K562 (cell line): Measurements from ENCODE around the gene PIGB. TPM values are rescaled to one million over a fixed set of nuclear protein-coding genes. Genes with fewer than 3 reads are reported as not detected.

Source experiments
- ATAC-seq: fragments of 200-7000 bp; cut with Tn5 transposase; 3 replicates; pipeline ENCODE4 v1.9.1; 2020; ENCODE audit warnings: moderate library complexity
- BruUV-seq: library from RNA; stranded (reverse); fragments of 400-500 nt; replicated peaks from 2 replicates; lab custom pipeline; 2021; lab: Mats Ljungman, UMichigan
- CTCF ChIA-PET: fragments of 300-600 bp; formaldehyde crosslinking; extraction: SDS; loops from one replicate; lab custom pipeline; 2021; ENCODE audit warnings: low intra/inter-chr PET ratio; lab: Yijun Ruan, JAX
- POLR2A ChIA-PET: fragments of 300-600, 350-650 bp; sonication (Branson Sonifier 250); formaldehyde crosslinking; extraction: SDS; loops from one replicate; lab custom pipeline; 2021; ENCODE audit warnings: antibody characterized with exemption, inconsistent platforms; lab: Yijun Ruan, JAX
- DNase-seq, 4 experiments: peaks; one replicate each; pipeline versions ENCODE4 v3.0.0 to v3.0.0-alpha.2; 2011 to 2018; ENCODE audit warnings: low spot score in 3 of 4, mixed read lengths in 3 of 4; ENCODE audit errors: extremely low read depth in 1 of 4
- FAIRE-seq: peaks from 2 replicates; lab custom pipeline; 2011; peaks lifted over from hg19 to GRCh38; lab: Jason Lieb, UNC
- H2AFZ ChIP-seq: 2 replicates; pipeline ENCODE4 v1.6.0; 2011; ENCODE audit warnings: low read depth, low read length, control low read depth, inconsistent platforms
- H3K27ac ChIP-seq: fragments of 200-600 bp; 3 replicates; pipeline ENCODE4 v1.8.0; 2011; ENCODE audit warnings: low read depth, mild to moderate bottlenecking, control low read depth, inconsistent platforms, low read length, moderate library complexity, mixed read lengths; ENCODE audit errors: extremely low read depth
- H3K27me3 ChIP-seq, 2 experiments: fragments of 300-600 bp in 1 of 2; 2 replicates in 1 of 2; 3 replicates in 1 of 2; pipeline versions ENCODE4 v1.6.0 to v1.8.0; 2011; ENCODE audit warnings: inconsistent platforms in 2 of 2, low read length in 2 of 2, mild to moderate bottlenecking in 1 of 2, mixed read lengths in 1 of 2, moderate library complexity in 1 of 2; ENCODE audit not compliant: control insufficient read depth in 2 of 2, insufficient read depth in 2 of 2
- H3K36me3 ChIP-seq: fragments of 300-600 bp; 3 replicates; pipeline ENCODE4 v1.8.0; 2011; ENCODE audit warnings: mild to moderate bottlenecking, low read length, inconsistent platforms; ENCODE audit not compliant: control insufficient read depth, insufficient read depth
- H3K4me1 ChIP-seq, 2 experiments: fragments of 200-600 bp in 1 of 2; replicated peaks in 1 of 2; 2 replicates in 1 of 2; 3 replicates in 1 of 2; pipeline versions ENCODE4 v1.5.1 to v1.8.0; 2011; ENCODE audit warnings: inconsistent platforms in 2 of 2, low read length in 2 of 2, mild to moderate bottlenecking in 1 of 2, mixed read lengths in 1 of 2, moderate library complexity in 1 of 2; ENCODE audit not compliant: control insufficient read depth in 2 of 2, insufficient read depth in 2 of 2
- H3K4me2 ChIP-seq: 2 replicates; pipeline ENCODE4 v1.6.1; 2011; ENCODE audit warnings: low read length, control low read depth, inconsistent platforms, mixed read lengths; ENCODE audit not compliant: insufficient read depth
- H3K4me3 ChIP-seq: fragments of 200-600 bp; sonication (generic), shearing (Covaris generic); 2 replicates; pipeline ENCODE4 v1.5.1; 2016; ENCODE audit warnings: control low read depth, inconsistent platforms
- H3K79me2 ChIP-seq: fragments of 200-600 bp; 3 replicates; pipeline ENCODE4 v1.8.0; 2011; ENCODE audit warnings: low read length, inconsistent platforms; ENCODE audit not compliant: control insufficient read depth, insufficient read depth
- H3K9ac ChIP-seq, 2 experiments: 2 replicates each; pipeline versions ENCODE4 v1.6.0 to v1.6.1; 2011; ENCODE audit warnings: low read depth in 2 of 2, low read length in 2 of 2, control low read depth in 1 of 2, inconsistent platforms in 1 of 2, mild to moderate bottlenecking in 1 of 2, mixed read lengths in 1 of 2; ENCODE audit not compliant: insufficient read depth in 1 of 2
- H3K9me1 ChIP-seq: one replicate; pipeline ENCODE4 v1.6.0; 2011; ENCODE audit warnings: inconsistent platforms, mild to moderate bottlenecking, low read length, moderate library complexity; ENCODE audit not compliant: control insufficient read depth, insufficient read depth
- H3K9me3 ChIP-seq: replicated peaks from 2 replicates; pipeline ENCODE4 v1.5.1; 2011; ENCODE audit warnings: low read depth, low read length, inconsistent platforms; ENCODE audit not compliant: control insufficient read depth, insufficient read depth
- H4K20me1 ChIP-seq: replicated peaks from 2 replicates; pipeline ENCODE4 v1.6.1; 2011; ENCODE audit warnings: low read length, inconsistent platforms, mixed read lengths; ENCODE audit not compliant: control insufficient read depth, insufficient read depth
- CHCHD3 ChIP-seq: fragments of 250-450 bp; sonication (Bioruptor Pico); IDR thresholded peaks from 2 replicates; pipeline ENCODE4 v2.1.2; 2022; ENCODE audit warnings: mild to moderate bottlenecking
- CSDE1 ChIP-seq, 2 experiments: fragments of 450-650 bp; IDR thresholded peaks; 2 replicates each; pipeline ENCODE4 v1.6.1; 2016; ENCODE audit warnings: mild to moderate bottlenecking in 1 of 2
- ELF2 ChIP-seq: fragments of 250-450 bp; sonication (Bioruptor Pico); IDR thresholded peaks from 2 replicates; pipeline ENCODE4 v1.5.0; 2021; ENCODE audit warnings: mild to moderate bottlenecking
- HOXB6 ChIP-seq: fragments of 250-450 bp; sonication (Bioruptor Pico); IDR thresholded peaks from 2 replicates; pipeline ENCODE4 v1.5.1; 2022; ENCODE audit warnings: mild to moderate bottlenecking, borderline replicate concordance
- RFX7 ChIP-seq: fragments of 250-450 bp; sonication (Bioruptor Pico); IDR thresholded peaks from 2 replicates; pipeline ENCODE4 v1.5.1; 2021; ENCODE audit warnings: mild to moderate bottlenecking
- SAFB ChIP-seq: fragments of 200-400 bp; formaldehyde crosslinking; IDR thresholded peaks from 2 replicates; pipeline ENCODE4 v1.6.1; 2017; ENCODE audit warnings: low read depth, low read length, borderline replicate concordance
- ZNF143 ChIP-seq: sonication (generic); formaldehyde crosslinking; IDR thresholded peaks from 2 replicates; pipeline ENCODE4 v1.9.0; 2022; ENCODE audit warnings: mild to moderate bottlenecking, missing genetic modification reagents
- ZNF282 ChIP-seq: sonication (generic); formaldehyde crosslinking; IDR thresholded peaks from 2 replicates; pipeline ENCODE4 v1.8.1; 2023; ENCODE audit warnings: missing genetic modification reagents
- ZNF583 ChIP-seq: fragments of 250-450 bp; sonication (Bioruptor Pico); IDR thresholded peaks from 2 replicates; pipeline ENCODE4 v1.4.0; 2020
- WGBS: fragments of 100-300 bp; shearing (Covaris generic); methylation state at CpG from one replicate; pipeline ENCODE4 v1.1.6; 2016; ENCODE audit warnings: low coverage, mixed read lengths; ENCODE audit not compliant: insufficient coverage; ENCODE audit errors: missing lambda C conversion rate; 5-methylcytosine and 5-hydroxymethylcytosine counted together
- in situ Hi-C: fragments of 300-500 bp; cut with MboI; formaldehyde crosslinking; loops from 4 replicates; pipeline ENCODE4 v1.15.0; 2018; ENCODE audit warnings: inconsistent platforms, mixed read lengths
- intact Hi-C: fragments of 100-400 bp; cut with micrococcal nuclease; formaldehyde crosslinking; loops from 2 replicates; pipeline ENCODE4 v1.14.2; 2022
- polyA plus RNA-seq, 8 experiments: library from polyadenylated mRNA; depleted of rRNA in 4 of 8; stranded (reverse) in 5 of 8; unstranded in 3 of 8; fragments of >200 nt; fragmentation: Nextera tagmentation in 2 of 8; fragmentation: Illumina TruSeq in 1 of 8; extraction: Ambion mirVana in 2 of 8; extraction: Trizol in 1 of 8; gene quantifications; 2 replicates each; pipeline versions ENCODE4 v1.2.1 to v1.2.3, GENCODE V29; 2011 to 2014; ENCODE audit warnings: inconsistent platforms in 1 of 8, missing spikeins in 1 of 8
- total RNA-seq, 7 experiments: library from RNA; depleted of rRNA in 6 of 7; stranded (reverse); fragments of >200 nt in 6 of 7; fragmentation: Illumina TruSeq in 2 of 7; extraction: Trizol in 2 of 7; gene quantifications; 2 replicates each; pipeline versions ENCODE4 v1.2.1 to v1.2.3, GENCODE V29; 2011 to 2021; ENCODE audit warnings: low replicate concordance in 1 of 7
- TF ChIP-seq, protein P1 (sequence below): fragments of 200-400 bp; formaldehyde crosslinking; IDR thresholded peaks from 2 replicates; pipeline ENCODE4 v1.6.1; 2017; ENCODE audit warnings: mild to moderate bottlenecking, low read depth, low read length, moderate library complexity

PIGB gene
- total and polyA plus RNA-seq, 9 of the 15 experiments (the other 6 are each of a cell fraction or from before 2014, with no cell fraction given), result 9.9 to 32.3 (median 18.2) TPM

DNA sequence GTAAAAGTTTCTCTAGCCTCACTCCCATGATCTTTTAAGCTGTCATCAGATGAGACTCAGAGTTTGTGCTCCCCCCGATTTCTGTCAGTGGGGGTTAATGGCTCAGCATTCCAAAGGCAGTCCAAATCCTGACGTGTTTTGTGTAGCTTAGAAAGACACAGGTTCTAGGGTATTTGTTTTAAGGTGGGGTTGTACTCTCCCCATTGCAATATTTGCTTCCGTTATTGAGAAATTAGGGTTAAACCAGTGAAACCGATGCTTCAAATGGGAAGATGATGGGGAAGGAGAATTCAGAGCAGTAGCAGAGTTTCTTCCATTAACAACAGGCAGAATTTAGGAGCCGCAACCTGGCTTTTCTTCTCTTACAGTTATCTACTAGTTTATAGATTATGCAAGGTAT, 3.4 kb downstream of the PIGB start:
- no peak for ATAC-seq
- TF ChIP-seq SAFB (no peak), RFX7 (CRISPR knock-in tag) (no peak), CHCHD3 (no peak), HOXB6 (CRISPR knock-in tag) (no peak), CSDE1 (IDR thresholded peaks at IDR 0.05) (no peak), ELF2 (CRISPR knock-in tag) (no peak), ZNF583 (no peak), ZNF282 (CRISPR knock-in tag) (no peak), ZNF143 (no peak)
- TF ChIP-seq, protein P1, sequence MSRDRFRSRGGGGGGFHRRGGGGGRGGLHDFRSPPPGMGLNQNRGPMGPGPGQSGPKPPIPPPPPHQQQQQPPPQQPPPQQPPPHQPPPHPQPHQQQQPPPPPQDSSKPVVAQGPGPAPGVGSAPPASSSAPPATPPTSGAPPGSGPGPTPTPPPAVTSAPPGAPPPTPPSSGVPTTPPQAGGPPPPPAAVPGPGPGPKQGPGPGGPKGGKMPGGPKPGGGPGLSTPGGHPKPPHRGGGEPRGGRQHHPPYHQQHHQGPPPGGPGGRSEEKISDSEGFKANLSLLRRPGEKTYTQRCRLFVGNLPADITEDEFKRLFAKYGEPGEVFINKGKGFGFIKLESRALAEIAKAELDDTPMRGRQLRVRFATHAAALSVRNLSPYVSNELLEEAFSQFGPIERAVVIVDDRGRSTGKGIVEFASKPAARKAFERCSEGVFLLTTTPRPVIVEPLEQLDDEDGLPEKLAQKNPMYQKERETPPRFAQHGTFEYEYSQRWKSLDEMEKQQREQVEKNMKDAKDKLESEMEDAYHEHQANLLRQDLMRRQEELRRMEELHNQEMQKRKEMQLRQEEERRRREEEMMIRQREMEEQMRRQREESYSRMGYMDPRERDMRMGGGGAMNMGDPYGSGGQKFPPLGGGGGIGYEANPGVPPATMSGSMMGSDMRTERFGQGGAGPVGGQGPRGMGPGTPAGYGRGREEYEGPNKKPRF, result no peak
- Histone ChIP-seq H3K4me3 (no peak overlapping the region), H3K4me2 (no peak overlapping the region), H3K4me1 (peaks cover 0 to 4% of the 10 kb centered on the region in 2 experiments; a peak in 2 of 5 replicates), H3K27me3 (no peaks in the 10 kb centered on the region), H3K9ac (no peak overlapping the region), H4K20me1 (no peaks in the 10 kb centered on the region), H3K79me2 (peaks cover 39% of the 10 kb centered on the region), H2AFZ (no peak overlapping the region), H3K9me3 (no peaks in the 10 kb centered on the region), H3K9me1 (no peaks in the 10 kb centered on the region), H3K27ac (no peak overlapping the region), H3K36me3 (peaks cover 2% of the 10 kb centered on the region; the same call in 2 of the 3 replicates)
- BruUV-seq, result no TSS peak
- intact Hi-C loops, result no loop called here
- no peak for FAIRE-seq
- in situ Hi-C loops, result no loop called here
- DNase-seq, result no peak
- WGBS, result 78% methylated on average over 5 of the region's 5 CpGs
- CTCF ChIA-PET, result no interaction called here
- POLR2A ChIA-PET, result interaction anchor here (1.1 kb wide), 1 partner anchor 15 kb away, joined by 4 read pairs; no protein-coding TSS in a partner anchor
